IPS-20b (cell line): ENCODE measurements around the gene KLHL1.

ENCODE experiments used
- H3K27ac ChIP-seq: one replicate; pipeline ENCODE4 v1.5.1; 2013; ENCODE audit warnings: low read length
- H3K27me3 ChIP-seq: 2 replicates; pipeline ENCODE4 v1.6.1; 2013; ENCODE audit warnings: mild to moderate bottlenecking, low read length, inconsistent platforms; ENCODE audit not compliant: insufficient read depth
- H3K36me3 ChIP-seq: 2 replicates; pipeline ENCODE4 v1.6.1; 2013; ENCODE audit warnings: low read depth, mild to moderate bottlenecking, inconsistent platforms, low read length, moderate library complexity; ENCODE audit not compliant: insufficient read depth
- H3K4me1 ChIP-seq: 2 replicates; pipeline ENCODE4 v1.6.1; 2013; ENCODE audit warnings: mild to moderate bottlenecking, control low read depth, inconsistent platforms, low read length, moderate library complexity; ENCODE audit not compliant: insufficient read depth
- H3K4me3 ChIP-seq: 2 replicates; pipeline ENCODE4 v1.5.1; 2013; ENCODE audit warnings: mild to moderate bottlenecking, low read length, inconsistent platforms
- H3K9ac ChIP-seq: 2 replicates; pipeline ENCODE4 v1.6.1; 2013; ENCODE audit warnings: low read depth, mild to moderate bottlenecking, inconsistent platforms, low read length, moderate library complexity
- H3K9me3 ChIP-seq: 2 replicates; pipeline ENCODE4 v1.6.1; 2013; ENCODE audit warnings: mild to moderate bottlenecking, low read depth, low read length, inconsistent platforms; ENCODE audit not compliant: insufficient read depth

The KLHL1 gene

GRCh38 chr13:69857183-69857821, 250.9 kb downstream of the KLHL1 start:
- H3K9ac ChIP-seq: no peak overlapping the region
- H3K9me3 ChIP-seq: no peaks in the 10 kb centered on the region
- no peak overlapping the region for H3K27ac ChIP-seq
- H3K36me3 ChIP-seq: no peaks in the 10 kb centered on the region
- no peaks in the 10 kb centered on the region for H3K27me3 ChIP-seq
- peaks cover 11% of the 10 kb centered on the region; the same call in 1 of the 2 replicates for H3K4me1 ChIP-seq
- H3K4me3 ChIP-seq: no peak overlapping the region

GRCh38 chr13:69856331-69856730, 251.9 kb downstream of the KLHL1 start:
- H3K9me3 ChIP-seq: no peaks in the 10 kb centered on the region
- H3K27ac ChIP-seq: no peak overlapping the region
- H3K4me1 ChIP-seq: peaks cover 11% of the 10 kb centered on the region; the same call in 1 of the 2 replicates
- H3K27me3 ChIP-seq: no peaks in the 10 kb centered on the region
- H3K4me3 ChIP-seq: no peak overlapping the region
- no peaks in the 10 kb centered on the region for H3K36me3 ChIP-seq
- H3K9ac ChIP-seq: no peak overlapping the region

DNA sequence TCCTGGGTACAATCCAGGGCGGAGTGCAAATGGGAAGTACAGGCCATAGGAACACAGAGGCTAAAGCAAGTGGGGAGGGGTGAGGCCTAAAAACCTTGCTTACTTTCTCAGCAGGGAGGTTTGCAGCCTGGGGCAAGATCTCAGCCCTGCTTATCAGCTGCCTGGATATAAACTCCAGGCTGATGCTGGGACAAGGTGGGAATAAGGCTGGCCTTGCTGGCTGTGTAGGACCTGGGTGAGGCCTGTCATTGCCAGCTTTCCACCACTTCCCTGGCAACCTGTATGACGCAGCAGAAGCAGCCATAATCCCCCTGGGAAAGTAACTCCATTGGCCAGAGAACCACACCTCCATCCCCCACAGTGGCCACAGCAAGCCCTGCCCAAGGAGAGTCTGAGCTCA, 279.7 kb downstream of the KLHL1 start:
- Histone ChIP-seq H3K27ac (no peak overlapping the region), H3K4me3 (no peak overlapping the region), H3K27me3 (no peaks in the 10 kb centered on the region), H3K36me3 (no peaks in the 10 kb centered on the region), H3K9ac (no peak overlapping the region), H3K9me3 (no peaks in the 10 kb centered on the region), H3K4me1 (peaks cover 6% of the 10 kb centered on the region; the same call in 1 of the 2 replicates)

DNA sequence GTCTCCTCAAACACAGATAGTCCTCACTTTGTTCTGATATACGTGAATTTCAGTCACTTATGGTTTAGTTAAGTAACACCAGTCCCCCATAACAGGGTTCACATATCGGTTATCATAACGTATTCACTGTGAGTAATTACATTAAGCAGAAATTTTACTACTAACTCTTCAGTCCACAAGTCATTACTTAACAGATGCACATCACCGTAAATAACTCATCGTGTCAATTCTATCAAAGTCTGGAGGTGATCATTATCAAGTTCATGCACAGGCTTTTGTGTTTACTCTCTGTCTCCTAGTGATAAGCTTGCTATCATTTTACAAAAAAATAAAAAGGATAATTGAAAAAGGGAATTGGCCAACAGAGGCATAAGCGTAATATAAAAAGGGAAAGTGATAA, 288.1 kb downstream of the KLHL1 start:
- no peaks in the 10 kb centered on the region for H3K4me1 ChIP-seq
- H3K27ac ChIP-seq: no peak overlapping the region
- H3K9ac ChIP-seq: no peak overlapping the region
- no peaks in the 10 kb centered on the region for H3K27me3 ChIP-seq
- H3K4me3 ChIP-seq: no peak overlapping the region
- no peaks in the 10 kb centered on the region for H3K36me3 ChIP-seq
- no peaks in the 10 kb centered on the region for H3K9me3 ChIP-seq

DNA sequence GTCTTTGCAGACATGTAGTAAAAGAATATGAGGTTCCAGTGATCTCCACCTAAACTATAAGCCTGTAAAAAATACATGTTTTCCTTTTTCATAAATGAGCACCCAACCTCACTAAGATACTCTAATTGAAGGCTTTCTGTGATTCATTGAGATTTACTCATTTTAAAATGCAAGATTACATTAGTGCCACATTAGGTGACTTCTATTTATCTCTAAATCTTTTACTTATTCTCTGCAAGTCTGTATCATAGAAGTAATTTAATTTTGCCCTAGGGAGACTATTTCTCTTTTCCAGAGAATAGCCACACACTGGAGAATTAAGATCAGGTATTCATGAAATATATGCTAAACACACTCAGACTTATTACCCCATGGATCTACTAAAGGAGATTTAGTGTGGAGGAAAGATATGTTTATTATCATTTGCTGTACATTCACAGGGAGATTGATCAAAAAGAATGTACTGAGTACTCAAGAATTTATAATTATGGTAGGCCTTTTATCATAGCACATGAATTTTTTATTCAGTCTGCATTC, 290.9 kb downstream of the KLHL1 start:
- Histone ChIP-seq H3K9me3 (no peaks in the 10 kb centered on the region; the same call in none of the 2 replicates), H3K9ac (no peak overlapping the region), H3K36me3 (no peaks in the 10 kb centered on the region), H3K4me1 (no peaks in the 10 kb centered on the region), H3K27me3 (no peaks in the 10 kb centered on the region), H3K4me3 (no peak overlapping the region), H3K27ac (no peak overlapping the region)

- Histone ChIP-seq H3K4me3 (no peak overlapping the region), H3K36me3 (no peaks in the 10 kb centered on the region), H3K27ac (no peak overlapping the region), H3K4me1 (no peaks in the 10 kb centered on the region), H3K9me3 (no peaks in the 10 kb centered on the region; the same call in none of the 2 replicates), H3K27me3 (no peaks in the 10 kb centered on the region), H3K9ac (no peak overlapping the region)
These were observed 299.1 kb downstream of the KLHL1 start for GRCh38 chr13:69809152-69809551.

- Histone ChIP-seq H3K4me1 (peaks cover 4% of the 10 kb centered on the region; the same call in 1 of the 2 replicates), H3K36me3 (no peaks in the 10 kb centered on the region), H3K27me3 (no peaks in the 10 kb centered on the region), H3K9me3 (no peaks in the 10 kb centered on the region), H3K4me3 (no peak overlapping the region), H3K27ac (no peak overlapping the region), H3K9ac (no peak overlapping the region)
These were observed 312.0 kb downstream of the KLHL1 start for GRCh38 chr13:69796256-69796655.

DNA sequence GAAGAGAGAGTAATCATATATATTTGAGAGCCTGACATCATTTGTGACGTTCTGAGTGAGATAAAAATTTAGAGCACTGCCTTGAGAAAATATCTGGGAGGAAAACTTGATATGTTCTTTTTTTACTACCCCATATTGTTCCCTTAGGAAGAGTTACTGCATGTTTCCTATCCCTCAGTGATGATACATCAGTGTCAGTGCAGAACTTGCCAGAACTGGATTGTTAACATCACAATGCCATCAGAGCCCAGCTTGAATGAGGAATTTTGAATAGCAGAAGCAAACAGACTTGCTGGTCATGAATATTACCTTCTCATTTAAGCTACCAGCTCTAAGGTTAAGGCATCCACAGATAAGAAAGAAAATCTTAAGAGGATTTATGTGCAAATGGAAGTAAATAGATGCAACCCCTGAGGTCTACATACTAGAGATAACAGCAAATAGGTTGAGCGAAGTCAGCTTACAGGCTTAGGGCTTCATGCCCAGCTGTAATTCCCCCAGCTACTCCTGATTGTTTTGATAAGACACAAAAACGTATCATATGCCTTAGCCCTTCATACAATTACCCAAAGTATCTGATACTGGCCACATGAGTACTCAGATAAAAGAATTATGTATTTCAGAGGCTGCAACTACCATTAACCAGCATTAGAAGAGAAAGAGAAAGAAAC, 314.3 kb downstream of the KLHL1 start:
- no peaks in the 10 kb centered on the region for H3K9me3 ChIP-seq
- no peaks in the 10 kb centered on the region for H3K27me3 ChIP-seq
- H3K4me3 ChIP-seq: peak overlapping the region; percentile 27; the same call in 1 of the 2 replicates
- no peak overlapping the region for H3K27ac ChIP-seq
- H3K9ac ChIP-seq: no peak overlapping the region
- no peaks in the 10 kb centered on the region for H3K36me3 ChIP-seq
- H3K4me1 ChIP-seq: peaks cover 4% of the 10 kb centered on the region; the same call in 1 of the 2 replicates

- Histone ChIP-seq H3K36me3 (no peaks in the 10 kb centered on the region), H3K27ac (no peak overlapping the region), H3K27me3 (no peaks in the 10 kb centered on the region), H3K4me3 (no peak overlapping the region), H3K4me1 (no peaks in the 10 kb centered on the region), H3K9me3 (peaks cover 7% of the 10 kb centered on the region), H3K9ac (no peak overlapping the region)
These were observed 331.3 kb downstream of the KLHL1 start for GRCh38 chr13:69776937-69777336.

- Histone ChIP-seq H3K4me1 (no peaks in the 10 kb centered on the region), H3K27ac (no peak overlapping the region), H3K9me3 (peaks cover 19% of the 10 kb centered on the region; the same call in 1 of the 2 replicates), H3K36me3 (no peaks in the 10 kb centered on the region), H3K4me3 (no peak overlapping the region), H3K27me3 (no peaks in the 10 kb centered on the region), H3K9ac (no peak overlapping the region)
These were observed 338.6 kb downstream of the KLHL1 start for GRCh38 chr13:69769608-69770007.

DNA sequence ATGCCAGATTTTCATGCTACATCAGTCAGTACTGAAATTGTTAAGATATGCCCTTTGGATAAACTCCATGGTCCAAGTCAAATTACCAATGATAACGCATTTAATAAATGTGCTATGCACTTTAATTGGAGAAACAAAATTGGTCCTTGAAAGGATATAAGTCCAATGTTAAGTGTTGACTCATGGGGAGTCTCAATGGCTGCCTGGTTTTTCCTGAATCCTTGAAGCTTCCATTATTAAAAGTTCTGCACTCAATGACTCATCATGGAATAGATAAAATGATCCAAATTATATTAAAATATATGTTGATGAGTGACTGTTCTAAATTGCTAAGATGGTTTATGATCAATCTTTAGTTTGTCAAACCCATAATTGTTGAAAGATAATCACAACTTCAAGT, 346.7 kb downstream of the KLHL1 start:
- no peaks in the 10 kb centered on the region for H3K36me3 ChIP-seq
- no peak overlapping the region for H3K27ac ChIP-seq
- no peak overlapping the region for H3K9ac ChIP-seq
- H3K9me3 ChIP-seq: no peaks in the 10 kb centered on the region
- H3K4me3 ChIP-seq: no peak overlapping the region
- H3K27me3 ChIP-seq: no peaks in the 10 kb centered on the region
- no peaks in the 10 kb centered on the region for H3K4me1 ChIP-seq

DNA sequence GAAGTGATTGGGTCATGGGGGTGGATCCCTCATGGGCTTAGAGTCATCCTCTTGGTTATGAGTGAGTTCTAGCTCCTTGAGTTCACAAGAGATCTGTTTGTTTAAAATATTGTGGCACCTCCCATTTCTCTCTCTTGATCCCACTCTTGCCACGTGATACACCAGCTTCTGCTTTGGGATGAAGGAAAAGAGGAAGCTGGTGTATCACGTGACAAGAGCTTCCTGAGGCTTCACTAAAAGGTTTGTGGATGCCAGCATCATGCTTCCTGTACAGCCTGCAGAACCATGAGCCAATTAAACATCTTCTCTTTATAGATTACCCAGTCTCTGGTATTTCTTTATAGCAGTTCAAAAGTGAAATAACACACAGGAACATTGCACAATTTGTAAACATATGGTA, 353.2 kb downstream of the KLHL1 start:
- Histone ChIP-seq H3K9ac (no peak overlapping the region), H3K4me3 (no peak overlapping the region), H3K27ac (no peak overlapping the region), H3K36me3 (no peaks in the 10 kb centered on the region), H3K4me1 (no peaks in the 10 kb centered on the region; the same call in 1 of the 2 replicates), H3K9me3 (no peaks in the 10 kb centered on the region), H3K27me3 (no peaks in the 10 kb centered on the region)
